ENCODE results near the gene SEMA3C. TPM values are rescaled to one million over a fixed set of nuclear protein-coding genes. Genes with fewer than 3 reads are reported as not detected.

The SEMA3C gene
- total RNA-seq, 2 experiments from 2014 or later = not detected

GRCh38 chr7:80895056-80895455 is 23.8 kb downstream of the SEMA3C start:
- Mint-ChIP-seq H3K27me3 (no peaks in the 10 kb centered on the region), H3K27ac (no peak overlapping the region), H3K9me3 (no peaks in the 10 kb centered on the region), H3K36me3 (ENCODE audit: low read depth) (no peaks in the 10 kb centered on the region), H3K4me1 (no peaks in the 10 kb centered on the region), H3K4me3 (no peak overlapping the region)
- DNase-seq = no peak
- POLR2A ChIA-PET = no interaction called here
- CTCF ChIA-PET = no interaction called here

- no peak overlapping the region for H3K4me3 Mint-ChIP-seq
- ChIA-PET POLR2A (no interaction called here), CTCF (no interaction called here)
- H3K9me3 Mint-ChIP-seq = no peaks in the 10 kb centered on the region
- no peak overlapping the region for H3K27ac Mint-ChIP-seq
- no peaks in the 10 kb centered on the region for H3K27me3 Mint-ChIP-seq
- no peaks in the 10 kb centered on the region for H3K36me3 Mint-ChIP-seq (ENCODE audit: low read depth)
- no peaks in the 10 kb centered on the region for H3K4me1 Mint-ChIP-seq
- no peak for DNase-seq
Observed at GRCh38 chr7:80891259-80891544, 27.6 kb downstream of the SEMA3C start.

GRCh38 chr7:80890426-80891258 is 28.2 kb downstream of the SEMA3C start:
- H3K4me1 Mint-ChIP-seq = no peaks in the 10 kb centered on the region
- no peak overlapping the region for H3K4me3 Mint-ChIP-seq
- H3K36me3 Mint-ChIP-seq (ENCODE audit: low read depth) = no peaks in the 10 kb centered on the region
- no peaks in the 10 kb centered on the region for H3K9me3 Mint-ChIP-seq
- CTCF ChIA-PET = no interaction called here
- DNase-seq = no peak
- no peaks in the 10 kb centered on the region for H3K27me3 Mint-ChIP-seq
- POLR2A ChIA-PET = no interaction called here
- H3K27ac Mint-ChIP-seq = no peak overlapping the region

- ChIA-PET POLR2A (no interaction called here), CTCF (no interaction called here)
- Mint-ChIP-seq H3K36me3 (ENCODE audit: low read depth) (no peaks in the 10 kb centered on the region), H3K27ac (no peak overlapping the region), H3K27me3 (no peaks in the 10 kb centered on the region), H3K9me3 (no peaks in the 10 kb centered on the region), H3K4me1 (no peaks in the 10 kb centered on the region), H3K4me3 (no peak overlapping the region)
- DNase-seq = no peak
Observed at GRCh38 chr7:80889525-80889924, 29.3 kb downstream of the SEMA3C start.

- no peak overlapping the region for H3K4me3 Mint-ChIP-seq
- no peaks in the 10 kb centered on the region for H3K36me3 Mint-ChIP-seq (ENCODE audit: low read depth)
- no peaks in the 10 kb centered on the region for H3K4me1 Mint-ChIP-seq
- ChIA-PET POLR2A (no interaction called here), CTCF (no interaction called here)
- H3K9me3 Mint-ChIP-seq = no peaks in the 10 kb centered on the region
- no peaks in the 10 kb centered on the region for H3K27me3 Mint-ChIP-seq
- DNase-seq = no peak
- no peak overlapping the region for H3K27ac Mint-ChIP-seq
Observed at GRCh38 chr7:80885757-80886156, 33.1 kb downstream of the SEMA3C start.

- no peaks in the 10 kb centered on the region for H3K9me3 Mint-ChIP-seq
- no peaks in the 10 kb centered on the region for H3K27me3 Mint-ChIP-seq
- ChIA-PET CTCF (no interaction called here), POLR2A (no interaction called here)
- no peak for DNase-seq
- no peak overlapping the region for H3K4me3 Mint-ChIP-seq
- no peaks in the 10 kb centered on the region for H3K36me3 Mint-ChIP-seq (ENCODE audit: low read depth)
- no peaks in the 10 kb centered on the region for H3K4me1 Mint-ChIP-seq
- H3K27ac Mint-ChIP-seq = no peak overlapping the region
Observed at GRCh38 chr7:80884511-80885195, 34.2 kb downstream of the SEMA3C start.

- Mint-ChIP-seq H3K4me1 (no peaks in the 10 kb centered on the region), H3K36me3 (ENCODE audit: low read depth) (no peaks in the 10 kb centered on the region), H3K9me3 (no peaks in the 10 kb centered on the region), H3K27me3 (no peaks in the 10 kb centered on the region), H3K27ac (no peak overlapping the region), H3K4me3 (no peak overlapping the region)
- CTCF ChIA-PET = no interaction called here
- POLR2A ChIA-PET = no interaction called here
- no peak for DNase-seq
Observed at GRCh38 chr7:80883154-80884025, 35.5 kb downstream of the SEMA3C start.

GRCh38 chr7:80882213-80882801 is 36.5 kb downstream of the SEMA3C start:
- CTCF ChIA-PET = no interaction called here
- Mint-ChIP-seq H3K27me3 (no peaks in the 10 kb centered on the region), H3K4me3 (no peak overlapping the region), H3K27ac (no peak overlapping the region), H3K4me1 (no peaks in the 10 kb centered on the region), H3K9me3 (no peaks in the 10 kb centered on the region), H3K36me3 (ENCODE audit: low read depth) (no peaks in the 10 kb centered on the region)
- no peak for DNase-seq
- POLR2A ChIA-PET = no interaction called here

- Mint-ChIP-seq H3K27ac (no peak overlapping the region), H3K36me3 (ENCODE audit: low read depth) (no peaks in the 10 kb centered on the region), H3K4me3 (no peak overlapping the region), H3K27me3 (no peaks in the 10 kb centered on the region), H3K4me1 (no peaks in the 10 kb centered on the region), H3K9me3 (no peaks in the 10 kb centered on the region)
- ChIA-PET CTCF (no interaction called here), POLR2A (no interaction called here)
- no peak for DNase-seq
Observed at GRCh38 chr7:80881351-80881900, 37.4 kb downstream of the SEMA3C start.

- Mint-ChIP-seq H3K36me3 (ENCODE audit: low read depth) (no peaks in the 10 kb centered on the region), H3K27me3 (no peaks in the 10 kb centered on the region), H3K4me3 (no peak overlapping the region), H3K9me3 (no peaks in the 10 kb centered on the region), H3K4me1 (no peaks in the 10 kb centered on the region), H3K27ac (no peak overlapping the region)
- ChIA-PET POLR2A (no interaction called here), CTCF (no interaction called here)
- DNase-seq = no peak
Observed at GRCh38 chr7:80879849-80880248, 39.0 kb downstream of the SEMA3C start.

- CTCF ChIA-PET = no interaction called here
- H3K36me3 Mint-ChIP-seq (ENCODE audit: low read depth) = no peaks in the 10 kb centered on the region
- H3K4me1 Mint-ChIP-seq = no peaks in the 10 kb centered on the region
- POLR2A ChIA-PET = no interaction called here
- no peak overlapping the region for H3K27ac Mint-ChIP-seq
- H3K27me3 Mint-ChIP-seq = no peaks in the 10 kb centered on the region
- H3K9me3 Mint-ChIP-seq = no peaks in the 10 kb centered on the region
- DNase-seq = no peak
- H3K4me3 Mint-ChIP-seq = no peak overlapping the region
Observed at GRCh38 chr7:80876894-80877414, 41.9 kb downstream of the SEMA3C start.

- no peaks in the 10 kb centered on the region for H3K9me3 Mint-ChIP-seq
- no peaks in the 10 kb centered on the region for H3K36me3 Mint-ChIP-seq (ENCODE audit: low read depth)
- CTCF ChIA-PET = no interaction called here
- no peaks in the 10 kb centered on the region for H3K4me1 Mint-ChIP-seq
- H3K27ac Mint-ChIP-seq = no peak overlapping the region
- no peak overlapping the region for H3K4me3 Mint-ChIP-seq
- DNase-seq = no peak
- POLR2A ChIA-PET = no interaction called here
- no peaks in the 10 kb centered on the region for H3K27me3 Mint-ChIP-seq
Observed at GRCh38 chr7:80875537-80876120, 43.2 kb downstream of the SEMA3C start.

Measured in activated CD4-positive, alpha-beta T cell treated with anti-CD3 and anti-CD28 coated beads, Interleukin-2, amount 10 ng/mL, durations not matched to agents 7 days and 5 days (primary cell).